Natural killer cell (primary cell): ENCODE measurements around the gene ACADL. TPM values are rescaled to one million over a fixed set of nuclear protein-coding genes. Genes with fewer than 3 reads are reported as not detected.
A peak's percentile ranks its signal among the peaks of the same experiment; 100 is the strongest.

Source experiments
- ATAC-seq, 3 donors: fragments of 150-1000 bp in 2 of 3; fragments of 200-7000 bp in 1 of 3; cut with Tn5 transposase; 1 replicate in 1 of 3; 2 replicates in 2 of 3; pipeline ENCODE4 v1.10.0; 2021; ENCODE audit warnings: mild to moderate bottlenecking in 2 of 3, moderate library complexity in 2 of 3
- DNase-seq, 2 donors: peaks; one replicate each; pipeline versions ENCODE4 v3.0.0 to v3.0.0-alpha.2; 2013 to 2021; ENCODE audit warnings: mixed read lengths in 1 of 2
- H3K27ac ChIP-seq: one replicate; pipeline ENCODE4 v1.5.1; 2013; ENCODE audit warnings: mild to moderate bottlenecking, low read length
- H3K27me3 ChIP-seq: one replicate; pipeline ENCODE4 v1.6.1; 2013; ENCODE audit warnings: low read length; ENCODE audit not compliant: control insufficient read depth, insufficient read depth
- H3K36me3 ChIP-seq: one replicate; pipeline ENCODE4 v1.6.1; 2013; ENCODE audit warnings: low read length; ENCODE audit not compliant: control insufficient read depth, insufficient read depth
- H3K4me1 ChIP-seq: one replicate; pipeline ENCODE4 v1.6.1; 2013; ENCODE audit warnings: low read length; ENCODE audit not compliant: control insufficient read depth, insufficient read depth
- H3K4me3 ChIP-seq: one replicate; pipeline ENCODE4 v1.5.1; 2013; ENCODE audit warnings: low read length
- H3K9me3 ChIP-seq: one replicate; pipeline ENCODE4 v1.6.1; 2013; ENCODE audit warnings: low read length; ENCODE audit not compliant: control insufficient read depth, insufficient read depth
- H3K27ac Mint-ChIP-seq, 2 donors: one replicate each; pipeline ENCODE4 v1.8.0; 2022; ENCODE audit warnings: mild to moderate bottlenecking in 2 of 2, mixed read lengths in 2 of 2, moderate library complexity in 1 of 2
- H3K27me3 Mint-ChIP-seq, 2 donors: one replicate each; pipeline ENCODE4 v1.8.0; 2022; ENCODE audit warnings: low read depth in 2 of 2, mixed read lengths in 2 of 2
- H3K36me3 Mint-ChIP-seq: one replicate; pipeline ENCODE4 v1.8.0; 2022; ENCODE audit warnings: mixed read lengths
- H3K4me1 Mint-ChIP-seq, 2 donors: one replicate each; pipeline ENCODE4 v1.8.0; 2022; ENCODE audit warnings: mixed read lengths in 2 of 2
- H3K4me3 Mint-ChIP-seq: one replicate; pipeline ENCODE4 v1.8.0; 2022; ENCODE audit warnings: mild to moderate bottlenecking, moderate library complexity, mixed read lengths
- H3K9me3 Mint-ChIP-seq, 2 donors: one replicate each; pipeline ENCODE4 v1.8.0; 2022; ENCODE audit warnings: mixed read lengths in 2 of 2
- WGBS: methylation state at CpG from one replicate; pipeline ENCODE4 v1.1.7; 2013; ENCODE audit warnings: missing lambda C conversion rate; ENCODE audit not compliant: insufficient coverage; 5-methylcytosine and 5-hydroxymethylcytosine counted together
- intact Hi-C: fragments of 100-400 bp; cut with micrococcal nuclease; formaldehyde crosslinking; loops from one replicate; pipeline ENCODE4 v1.14.2; 2022
- total RNA-seq, 4 donors: library from RNA; stranded (reverse); fragments of 120-200 nt in 1 of 4; gene quantifications; one replicate each; pipeline versions ENCODE4 v1.2.3 to v1.2.4, GENCODE V29; 2013 to 2022
- TF ChIP-seq, protein P1 (sequence below): fragments of 200-600 bp; IDR thresholded peaks from one replicate; pipeline ENCODE4 v1.8.0; 2022; ENCODE audit warnings: antibody characterized with exemption

The ACADL gene
- total RNA-seq, 3 donors from 2014 or later (not counting 1 experiment from before 2014, with no cell fraction given) = not detected

DNA sequence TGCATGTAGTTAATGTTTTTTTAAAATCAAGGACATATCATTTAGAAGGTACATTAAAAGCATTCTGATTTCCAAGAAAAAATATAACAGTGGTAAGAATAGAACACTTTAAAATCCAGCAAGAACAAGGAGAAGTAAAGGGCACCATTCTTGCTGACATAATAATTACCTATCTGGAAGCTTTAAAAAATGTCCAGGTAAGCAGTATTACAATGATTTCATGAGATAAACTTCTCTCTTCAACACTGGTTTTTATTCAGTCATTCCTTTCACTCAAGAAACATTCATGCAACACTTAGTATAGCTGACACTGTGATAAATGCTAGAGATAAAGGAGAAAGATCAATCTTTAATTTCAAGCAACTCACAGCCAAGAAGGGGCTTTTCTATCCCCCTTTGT lies 51.2 kb downstream of the ACADL start:
- peaks cover 21 to 22% of the 10 kb centered on the region in 2 donors for H3K4me1 Mint-ChIP-seq
- Histone ChIP-seq H3K27ac (no peak overlapping the region), H3K4me3 (no peak overlapping the region), H3K36me3 (no peaks in the 10 kb centered on the region), H3K9me3 (no peaks in the 10 kb centered on the region), H3K27me3 (no peaks in the 10 kb centered on the region), H3K4me1 (peaks cover 13% of the 10 kb centered on the region)
- TF ChIP-seq, protein P1, sequence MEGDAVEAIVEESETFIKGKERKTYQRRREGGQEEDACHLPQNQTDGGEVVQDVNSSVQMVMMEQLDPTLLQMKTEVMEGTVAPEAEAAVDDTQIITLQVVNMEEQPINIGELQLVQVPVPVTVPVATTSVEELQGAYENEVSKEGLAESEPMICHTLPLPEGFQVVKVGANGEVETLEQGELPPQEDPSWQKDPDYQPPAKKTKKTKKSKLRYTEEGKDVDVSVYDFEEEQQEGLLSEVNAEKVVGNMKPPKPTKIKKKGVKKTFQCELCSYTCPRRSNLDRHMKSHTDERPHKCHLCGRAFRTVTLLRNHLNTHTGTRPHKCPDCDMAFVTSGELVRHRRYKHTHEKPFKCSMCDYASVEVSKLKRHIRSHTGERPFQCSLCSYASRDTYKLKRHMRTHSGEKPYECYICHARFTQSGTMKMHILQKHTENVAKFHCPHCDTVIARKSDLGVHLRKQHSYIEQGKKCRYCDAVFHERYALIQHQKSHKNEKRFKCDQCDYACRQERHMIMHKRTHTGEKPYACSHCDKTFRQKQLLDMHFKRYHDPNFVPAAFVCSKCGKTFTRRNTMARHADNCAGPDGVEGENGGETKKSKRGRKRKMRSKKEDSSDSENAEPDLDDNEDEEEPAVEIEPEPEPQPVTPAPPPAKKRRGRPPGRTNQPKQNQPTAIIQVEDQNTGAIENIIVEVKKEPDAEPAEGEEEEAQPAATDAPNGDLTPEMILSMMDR = no peak
- H3K27me3 Mint-ChIP-seq = peaks cover 0 to 8% of the 10 kb centered on the region in 2 donors
- H3K4me3 Mint-ChIP-seq = no peak overlapping the region
- ATAC-seq (no peak), DNase-seq (no peak)
- intact Hi-C loops = loop anchor here (5.0 kb wide), 2 partner anchors 303 to 1907 kb away; partner anchors contain the start of genes LANCL1 and PIKFYVE
- no peaks in the 10 kb centered on the region for H3K36me3 Mint-ChIP-seq
- H3K9me3 Mint-ChIP-seq = no peaks in the 10 kb centered on the region
- no peak overlapping the region for H3K27ac Mint-ChIP-seq

DNA sequence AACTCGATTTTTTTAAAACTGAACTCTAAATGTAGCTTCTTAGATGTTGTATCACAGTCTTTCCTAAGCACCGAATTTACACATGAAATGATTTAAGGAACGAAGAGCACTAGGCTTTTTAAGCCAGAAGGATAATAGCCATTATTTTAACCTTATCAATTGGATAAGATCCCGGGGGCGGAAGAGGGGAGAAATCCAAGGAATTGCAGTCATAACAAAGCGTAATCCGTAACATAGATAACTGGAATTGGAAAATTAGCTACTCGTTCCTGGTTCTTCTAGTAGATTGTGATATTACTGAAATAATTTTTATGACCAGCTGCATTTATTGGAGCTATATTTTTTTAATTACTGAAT lies 53.0 kb downstream of the ACADL start:
- Histone ChIP-seq H3K9me3 (no peaks in the 10 kb centered on the region), H3K36me3 (no peaks in the 10 kb centered on the region), H3K4me1 (peaks cover 13% of the 10 kb centered on the region), H3K27ac (peak overlapping the region; percentile 81), H3K27me3 (no peaks in the 10 kb centered on the region), H3K4me3 (no peak overlapping the region)
- TF ChIP-seq, protein P1 = no peak
- Mint-ChIP-seq H3K36me3 (no peaks in the 10 kb centered on the region), H3K27me3 (no peaks in the 10 kb centered on the region), H3K4me3 (peak overlapping the region; percentile 100), H3K4me1 (peaks cover 21 to 22% of the 10 kb centered on the region in 2 donors), H3K27ac (peak overlapping the region; percentile 92 to 99), H3K9me3 (no peaks in the 10 kb centered on the region)
- intact Hi-C loops = loop anchor here (5.0 kb wide), 2 partner anchors 305 to 1905 kb away; partner anchors contain the start of genes LANCL1 and PIKFYVE
- 40% methylated on average over 8 of the region's 8 CpGs for WGBS
- DNase-seq (no peak), ATAC-seq (no peak)

DNA sequence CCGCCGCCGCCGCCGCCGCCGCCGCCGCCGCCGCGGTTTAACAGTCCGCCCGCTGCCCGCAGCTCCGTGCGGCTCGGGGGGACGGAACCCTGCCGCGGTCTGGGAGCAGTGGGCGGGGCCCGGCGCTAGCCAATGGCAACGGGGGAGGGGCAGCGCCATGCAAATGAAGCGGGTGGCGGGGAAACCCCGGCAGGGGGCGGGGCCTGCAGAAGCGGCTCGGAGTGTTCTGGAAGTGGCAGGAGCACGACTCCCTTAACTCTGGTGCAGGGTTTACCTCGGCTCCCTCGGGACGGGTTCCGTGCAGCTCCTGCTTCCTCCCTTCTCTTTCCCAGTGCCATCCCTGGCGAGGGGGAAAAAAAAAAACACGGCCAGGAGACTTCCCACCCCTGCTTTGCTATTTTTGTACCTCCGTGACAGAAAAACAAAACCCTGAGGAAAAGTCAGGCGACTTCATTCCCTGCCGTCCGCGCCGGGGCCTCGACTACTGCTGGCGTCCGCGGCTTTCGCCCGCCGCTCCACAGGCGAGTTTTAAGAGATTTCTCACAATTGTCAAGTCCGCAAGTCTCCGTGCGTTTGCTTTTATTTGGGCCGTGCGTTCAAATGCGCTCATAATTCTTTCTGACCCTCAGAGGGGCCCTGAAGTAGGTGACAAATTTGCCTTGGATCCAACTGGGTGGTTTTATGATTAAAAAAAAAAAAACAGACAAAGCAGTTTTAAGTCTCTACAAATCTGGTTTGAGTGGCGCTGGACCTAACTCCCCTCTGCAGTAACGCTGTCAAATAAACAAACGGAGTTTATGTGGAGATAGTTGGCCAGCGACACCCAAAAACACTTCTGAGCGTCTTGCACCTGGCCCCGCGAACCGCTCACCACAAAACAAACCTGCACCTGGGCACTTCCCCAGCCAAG lies 53.7 kb downstream of the ACADL start, which contains the start of gene KANSL1L:
Gene KANSL1L, minus strand, starts transcription at position 101 of the 910 bp plus-strand sequence. CDS start 16,827 bp downstream, outside the sequence.
- peak; percentile 98 for DNase-seq
- ATAC-seq = peak; percentile 80 to 95 (median 88)
- Histone ChIP-seq H3K36me3 (no peaks in the 10 kb centered on the region), H3K27ac (peak within 1 kb of the TSS; percentile 98), H3K27me3 (no peaks in the 10 kb centered on the region), H3K4me3 (peak within 1 kb of the TSS; percentile 83), H3K4me1 (peaks cover 13% of the 10 kb centered on the region), H3K9me3 (no peaks in the 10 kb centered on the region)
- under 1% methylated on average over 66 of the region's 67 CpGs for WGBS
- no peaks in the 10 kb centered on the region for H3K36me3 Mint-ChIP-seq
- peak within 1 kb of the TSS; percentile 98 to 99 for H3K27ac Mint-ChIP-seq
- H3K27me3 Mint-ChIP-seq = no peaks in the 10 kb centered on the region
- peaks cover 21 to 22% of the 10 kb centered on the region in 2 donors for H3K4me1 Mint-ChIP-seq
- TF ChIP-seq, protein P1 = no peak
- intact Hi-C loops = loop anchor here (1.0 to 5.0 kb wide), 3 partner anchors 169 to 1904 kb away; partner anchors contain the start of genes LANCL1, PIKFYVE and RPE
- peak within 1 kb of the TSS; percentile 100 for H3K4me3 Mint-ChIP-seq
- no peaks in the 10 kb centered on the region for H3K9me3 Mint-ChIP-seq
